ENCODE results near the gene MYL10. TPM values are rescaled to one million over a fixed set of nuclear protein-coding genes. Genes with fewer than 3 reads are reported as not detected.

MYL10 gene
- polyA plus RNA-seq, 2 donors: not detected

DNA sequence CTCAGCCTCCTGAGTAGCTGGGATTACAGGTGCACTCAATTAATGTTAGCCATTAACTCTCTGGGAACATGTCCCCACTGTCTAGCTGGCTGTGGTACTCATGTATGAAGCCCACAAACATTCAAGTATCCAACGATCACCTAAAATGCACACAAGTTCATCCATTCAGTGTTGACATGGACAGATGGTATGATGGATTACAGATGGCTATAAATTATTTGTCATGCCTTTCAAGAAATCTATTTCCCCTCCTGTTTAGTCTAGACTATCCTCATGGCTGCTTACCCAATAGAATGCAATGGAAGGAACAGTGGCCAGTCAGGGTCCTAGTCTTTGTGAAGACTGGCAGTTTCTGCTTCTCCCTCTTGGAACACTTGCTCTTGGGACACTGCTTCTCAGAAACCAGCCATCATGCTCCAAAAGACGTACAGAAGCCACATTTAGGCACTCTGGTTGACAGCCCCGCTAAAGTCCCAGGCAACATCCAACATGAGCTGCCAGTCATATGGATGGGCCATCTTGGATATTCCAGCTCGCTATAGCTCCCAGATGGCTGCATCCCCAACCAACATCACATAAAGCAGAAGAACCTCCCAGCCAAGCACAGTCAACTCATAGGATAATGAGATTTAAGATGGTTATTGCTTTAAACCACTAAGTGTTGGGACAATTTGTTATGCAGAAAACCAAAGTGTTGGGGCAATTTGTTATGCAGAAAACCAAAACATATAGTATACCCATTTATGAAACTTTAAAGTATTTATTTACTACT lies 33.1 kb downstream of the MYL10 start:
- H3K4me3 ChIP-seq (ENCODE audit: low read depth in 1 of 2, low read length in 2 of 2): no peak overlapping the region
- peaks cover 0 to 3% of the 10 kb centered on the region in 2 donors for H3K9me3 ChIP-seq (ENCODE audit: control insufficient read depth in 2 of 2, insufficient read depth in 1 of 2, low read depth in 1 of 2, low read length in 1 of 2)
- H3K27me3 ChIP-seq (ENCODE audit: control insufficient read depth in 1 of 2, insufficient read depth in 2 of 2, low read length in 2 of 2): no peaks in the 10 kb centered on the region
- no peaks in the 10 kb centered on the region for H3K4me1 ChIP-seq (ENCODE audit: control insufficient read depth in 2 of 2, insufficient read depth in 2 of 2, low read length in 1 of 2)
- H3K27ac ChIP-seq (ENCODE audit: low read depth in 2 of 2, low read length in 1 of 2): no peak overlapping the region
- no peaks in the 10 kb centered on the region for H3K36me3 ChIP-seq (ENCODE audit: control insufficient read depth in 2 of 2, insufficient read depth in 2 of 2, low read length in 1 of 2)
- 86 to 91% methylated on average over 4 of the region's 4 CpGs for WGBS, 2 donors

DNA sequence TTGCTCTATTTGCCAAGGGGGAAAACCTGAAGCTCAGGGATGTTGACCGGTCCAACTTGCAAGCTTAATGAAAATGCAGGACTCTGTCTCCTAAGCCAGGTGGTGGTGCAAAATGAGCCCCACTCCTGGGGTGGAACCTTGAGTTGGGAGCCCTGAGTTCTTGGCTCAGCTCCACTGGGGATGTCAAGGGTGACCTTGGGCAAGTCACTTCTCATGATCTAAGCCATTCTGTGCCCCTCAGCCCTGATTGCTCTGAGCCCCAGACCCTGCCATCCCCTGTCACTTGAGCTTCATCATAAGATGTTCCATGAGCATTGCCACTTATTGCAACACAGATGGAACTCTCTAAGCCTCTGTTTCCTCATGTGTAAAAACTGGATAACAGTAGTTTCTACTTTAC lies 33.9 kb downstream of the MYL10 start:
- Histone ChIP-seq H3K27me3 (ENCODE audit: control insufficient read depth in 1 of 2, insufficient read depth in 2 of 2, low read length in 2 of 2) (no peaks in the 10 kb centered on the region), H3K4me3 (ENCODE audit: low read depth in 1 of 2, low read length in 2 of 2) (no peak overlapping the region), H3K9me3 (ENCODE audit: control insufficient read depth in 2 of 2, insufficient read depth in 1 of 2, low read depth in 1 of 2, low read length in 1 of 2) (peaks cover 0 to 3% of the 10 kb centered on the region in 2 donors), H3K27ac (ENCODE audit: low read depth in 2 of 2, low read length in 1 of 2) (no peak overlapping the region), H3K4me1 (ENCODE audit: control insufficient read depth in 2 of 2, insufficient read depth in 2 of 2, low read length in 1 of 2) (peaks cover 0 to 4% of the 10 kb centered on the region in 2 donors), H3K36me3 (ENCODE audit: control insufficient read depth in 2 of 2, insufficient read depth in 2 of 2, low read length in 1 of 2) (no peaks in the 10 kb centered on the region)
- 95 to 100% methylated on average over 1 of the region's 1 CpG for WGBS, 2 donors

DNA sequence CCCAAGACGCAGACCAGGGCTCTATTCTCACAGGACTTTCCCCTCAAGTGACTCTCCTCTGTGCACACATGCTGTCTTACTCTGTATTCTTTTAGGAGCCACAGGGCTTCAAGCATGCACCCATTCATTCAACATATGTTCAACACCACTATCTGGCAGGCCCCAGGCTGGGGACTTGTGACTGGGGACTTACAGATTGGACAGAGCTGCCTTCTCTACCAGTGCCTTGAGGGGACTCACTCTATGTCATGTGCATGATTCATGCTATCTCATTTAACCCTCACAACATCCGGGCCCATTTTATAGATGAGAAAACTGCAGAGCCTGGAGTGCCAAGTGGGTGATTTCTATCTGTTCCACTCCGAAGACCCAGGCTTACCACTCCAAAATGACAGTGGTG lies 34.3 kb downstream of the MYL10 start:
- peaks cover 0 to 4% of the 10 kb centered on the region in 2 donors for H3K4me1 ChIP-seq (ENCODE audit: control insufficient read depth in 2 of 2, insufficient read depth in 2 of 2, low read length in 1 of 2)
- H3K27me3 ChIP-seq (ENCODE audit: control insufficient read depth in 1 of 2, insufficient read depth in 2 of 2, low read length in 2 of 2): no peaks in the 10 kb centered on the region
- no peak overlapping the region for H3K4me3 ChIP-seq (ENCODE audit: low read depth in 1 of 2, low read length in 2 of 2)
- H3K36me3 ChIP-seq (ENCODE audit: control insufficient read depth in 2 of 2, insufficient read depth in 2 of 2, low read length in 1 of 2): no peaks in the 10 kb centered on the region
- H3K27ac ChIP-seq (ENCODE audit: low read depth in 2 of 2, low read length in 1 of 2): no peak overlapping the region
- peaks cover 0 to 3% of the 10 kb centered on the region in 2 donors for H3K9me3 ChIP-seq (ENCODE audit: control insufficient read depth in 2 of 2, insufficient read depth in 1 of 2, low read depth in 1 of 2, low read length in 1 of 2)
- 86 to 89% methylated on average over 3 of the region's 3 CpGs for WGBS, 2 donors

DNA sequence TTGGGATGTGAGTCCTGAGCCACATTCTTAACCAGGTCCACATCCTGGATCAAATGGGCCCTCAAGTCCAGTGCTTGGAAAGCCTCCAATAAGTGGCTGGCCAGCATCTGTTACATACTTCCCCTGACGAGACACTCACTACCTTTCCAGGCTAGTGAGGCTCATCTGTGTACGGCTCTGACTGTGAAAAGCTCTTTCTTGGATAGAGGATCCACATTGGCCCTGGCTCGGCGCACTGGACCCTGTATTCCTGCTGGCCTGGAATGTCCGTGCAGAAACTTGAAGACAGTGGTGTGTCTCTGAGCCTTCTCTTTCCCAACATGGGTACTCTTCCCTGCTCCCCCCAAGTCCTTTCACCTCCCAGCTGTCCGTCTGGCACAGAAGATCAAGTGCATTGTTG lies 35.5 kb downstream of the MYL10 start:
- no peaks in the 10 kb centered on the region for H3K36me3 ChIP-seq (ENCODE audit: control insufficient read depth in 2 of 2, insufficient read depth in 2 of 2, low read length in 1 of 2)
- H3K9me3 ChIP-seq (ENCODE audit: control insufficient read depth in 2 of 2, insufficient read depth in 1 of 2, low read depth in 1 of 2, low read length in 1 of 2): peaks cover 0 to 3% of the 10 kb centered on the region in 2 donors
- peaks cover 0 to 4% of the 10 kb centered on the region in 2 donors for H3K4me1 ChIP-seq (ENCODE audit: control insufficient read depth in 2 of 2, insufficient read depth in 2 of 2, low read length in 1 of 2)
- H3K27ac ChIP-seq (ENCODE audit: low read depth in 2 of 2, low read length in 1 of 2): no peak overlapping the region
- no peak overlapping the region for H3K4me3 ChIP-seq (ENCODE audit: low read depth in 1 of 2, low read length in 2 of 2)
- 88 to 90% methylated on average over 6 of the region's 6 CpGs for WGBS, 2 donors
- H3K27me3 ChIP-seq (ENCODE audit: control insufficient read depth in 1 of 2, insufficient read depth in 2 of 2, low read length in 2 of 2): no peaks in the 10 kb centered on the region

DNA sequence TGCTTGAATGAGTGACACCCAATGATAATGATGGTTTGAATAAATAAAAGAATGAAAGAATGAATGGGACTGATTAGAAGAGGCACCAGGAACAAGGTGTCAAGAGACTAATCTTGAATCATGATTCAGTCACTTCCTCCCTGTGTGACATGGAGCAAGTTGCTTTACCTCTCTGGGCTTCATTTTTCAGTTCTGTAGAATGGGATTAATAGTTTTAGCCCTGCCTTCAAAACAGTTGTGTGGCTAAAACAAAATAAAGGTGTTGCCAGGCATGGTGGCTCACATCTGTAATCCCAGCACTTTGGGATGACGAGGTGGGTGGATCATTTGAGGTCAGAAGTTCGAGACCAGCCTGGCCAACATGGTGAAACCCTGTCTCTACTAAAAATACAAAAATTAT lies 37.6 kb downstream of the MYL10 start:
- Histone ChIP-seq H3K4me3 (ENCODE audit: low read depth in 1 of 2, low read length in 2 of 2) (no peak overlapping the region), H3K4me1 (ENCODE audit: control insufficient read depth in 2 of 2, insufficient read depth in 2 of 2, low read length in 1 of 2) (peaks cover 0 to 4% of the 10 kb centered on the region in 2 donors), H3K9me3 (ENCODE audit: control insufficient read depth in 2 of 2, insufficient read depth in 1 of 2, low read depth in 1 of 2, low read length in 1 of 2) (peaks cover 0 to 3% of the 10 kb centered on the region in 2 donors), H3K27ac (ENCODE audit: low read depth in 2 of 2, low read length in 1 of 2) (no peak overlapping the region), H3K36me3 (ENCODE audit: control insufficient read depth in 2 of 2, insufficient read depth in 2 of 2, low read length in 1 of 2) (no peaks in the 10 kb centered on the region), H3K27me3 (ENCODE audit: control insufficient read depth in 1 of 2, insufficient read depth in 2 of 2, low read length in 2 of 2) (no peaks in the 10 kb centered on the region)
- 58 to 78% methylated on average over 2 of the region's 2 CpGs for WGBS, 2 donors

DNA sequence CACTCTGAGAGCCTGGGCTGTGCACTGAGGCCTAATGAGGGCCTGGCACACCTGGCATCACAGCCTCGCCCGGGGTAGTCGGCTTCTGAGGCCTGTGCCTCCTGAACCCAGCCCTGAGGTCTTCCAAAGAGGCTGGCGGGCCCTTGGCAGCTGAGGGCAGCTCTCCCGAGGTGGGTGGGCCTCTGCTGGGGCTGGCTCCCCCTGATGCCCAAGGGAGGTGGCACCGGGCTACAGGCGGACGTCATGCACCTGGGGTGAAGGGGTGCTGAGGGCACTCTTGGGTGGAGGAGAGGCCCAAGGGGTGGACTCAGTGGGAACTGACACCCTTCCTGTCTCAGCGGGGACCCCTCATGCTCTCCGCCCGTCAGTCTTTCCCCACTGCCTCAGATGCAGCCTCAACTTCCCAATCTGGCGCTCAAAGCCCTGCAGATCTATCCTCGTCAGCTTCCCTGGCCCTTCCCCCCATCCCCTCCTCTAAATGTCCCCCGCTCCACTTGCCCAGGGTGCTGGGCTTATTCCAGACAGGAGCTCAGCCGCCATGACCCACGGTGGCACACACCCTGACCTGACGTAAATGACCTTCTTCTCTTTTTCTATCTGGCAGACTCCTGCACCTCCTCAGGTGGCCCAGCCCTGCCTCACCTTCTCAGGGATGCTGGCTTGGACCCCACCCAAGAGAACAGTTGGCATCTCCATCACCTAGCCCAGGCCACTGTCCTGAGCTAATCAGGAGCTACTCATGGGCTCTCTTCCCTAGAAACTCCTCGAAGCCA lies 38.2 kb downstream of the MYL10 start:
- Histone ChIP-seq H3K36me3 (ENCODE audit: control insufficient read depth in 2 of 2, insufficient read depth in 2 of 2, low read length in 1 of 2) (no peaks in the 10 kb centered on the region), H3K27me3 (ENCODE audit: control insufficient read depth in 1 of 2, insufficient read depth in 2 of 2, low read length in 2 of 2) (no peaks in the 10 kb centered on the region), H3K27ac (ENCODE audit: low read depth in 2 of 2, low read length in 1 of 2) (no peak overlapping the region), H3K4me1 (ENCODE audit: control insufficient read depth in 2 of 2, insufficient read depth in 2 of 2, low read length in 1 of 2) (peaks cover 0 to 4% of the 10 kb centered on the region in 2 donors), H3K4me3 (ENCODE audit: low read depth in 1 of 2, low read length in 2 of 2) (no peak overlapping the region), H3K9me3 (ENCODE audit: control insufficient read depth in 2 of 2, insufficient read depth in 1 of 2, low read depth in 1 of 2, low read length in 1 of 2) (no peaks in the 10 kb centered on the region)
- WGBS, 2 donors: 60 to 78% methylated on average over 18 of the region's 18 CpGs

DNA sequence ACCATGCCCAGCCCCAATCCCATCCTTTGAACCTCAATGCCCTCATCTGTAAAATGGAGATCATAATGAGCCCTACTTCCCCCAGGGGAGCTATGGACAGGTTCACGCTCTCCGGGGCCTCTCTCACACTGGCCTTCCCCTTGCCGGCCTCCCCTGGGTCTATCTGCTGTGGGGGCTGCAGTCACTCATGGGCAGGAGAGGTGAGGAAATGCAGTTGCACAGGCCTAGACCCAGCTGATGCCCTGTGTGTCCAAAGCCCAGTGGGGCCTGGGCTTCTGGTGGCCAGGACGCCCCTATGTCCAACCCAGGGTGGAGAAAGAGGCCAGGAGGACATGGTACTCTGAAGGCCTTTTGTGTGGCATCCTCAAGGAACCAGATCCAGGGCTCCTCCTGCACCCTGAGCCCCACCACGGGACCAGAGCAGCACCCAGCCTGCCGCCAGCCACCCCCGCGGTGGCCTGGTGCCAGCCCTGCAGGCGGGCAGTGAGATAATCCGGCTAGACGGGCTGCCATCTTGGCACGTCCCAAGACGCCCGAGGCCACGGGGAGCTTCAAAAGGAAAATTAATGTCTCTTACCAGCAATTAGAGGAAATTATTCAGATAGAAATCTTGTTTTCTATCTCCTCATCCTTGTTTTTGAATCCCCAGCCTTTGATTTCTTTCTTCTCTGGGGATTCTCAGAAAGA lies 39.0 kb downstream of the MYL10 start:
- Histone ChIP-seq H3K9me3 (ENCODE audit: control insufficient read depth in 2 of 2, insufficient read depth in 1 of 2, low read depth in 1 of 2, low read length in 1 of 2) (no peaks in the 10 kb centered on the region), H3K27ac (ENCODE audit: low read depth in 2 of 2, low read length in 1 of 2) (no peak overlapping the region), H3K4me3 (ENCODE audit: low read depth in 1 of 2, low read length in 2 of 2) (no peak overlapping the region), H3K27me3 (ENCODE audit: control insufficient read depth in 1 of 2, insufficient read depth in 2 of 2, low read length in 2 of 2) (no peaks in the 10 kb centered on the region), H3K4me1 (ENCODE audit: control insufficient read depth in 2 of 2, insufficient read depth in 2 of 2, low read length in 1 of 2) (peaks cover 0 to 4% of the 10 kb centered on the region in 2 donors), H3K36me3 (ENCODE audit: control insufficient read depth in 2 of 2, insufficient read depth in 2 of 2, low read length in 1 of 2) (no peaks in the 10 kb centered on the region)
- 48 to 57% methylated on average over 15 of the region's 15 CpGs for WGBS, 2 donors

DNA sequence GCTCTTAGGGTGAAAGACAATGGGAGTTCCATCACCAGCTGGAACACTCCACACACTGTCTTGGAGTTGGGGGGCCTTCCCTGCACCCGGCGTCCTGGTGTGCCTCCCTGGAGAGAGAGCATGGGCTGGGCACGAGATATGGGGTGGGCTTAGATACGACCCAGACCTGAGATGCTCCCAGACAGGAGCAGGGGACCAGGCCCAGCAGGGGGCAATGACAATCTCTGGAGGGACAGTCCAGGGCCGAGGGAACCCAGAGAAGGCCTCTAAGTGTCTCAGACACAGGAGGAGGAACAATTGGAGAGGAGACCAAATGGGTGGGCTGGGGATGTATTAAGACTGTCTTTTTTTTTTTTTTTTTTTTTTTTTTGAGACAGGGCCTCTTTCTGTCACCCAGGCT lies 40.0 kb downstream of the MYL10 start:
- H3K27ac ChIP-seq (ENCODE audit: low read depth in 2 of 2, low read length in 1 of 2): no peak overlapping the region
- no peak overlapping the region for H3K4me3 ChIP-seq (ENCODE audit: low read depth in 1 of 2, low read length in 2 of 2)
- WGBS, 2 donors: 83 to 84% methylated on average over 5 of the region's 5 CpGs
- no peaks in the 10 kb centered on the region for H3K9me3 ChIP-seq (ENCODE audit: control insufficient read depth in 2 of 2, insufficient read depth in 1 of 2, low read depth in 1 of 2, low read length in 1 of 2)
- no peaks in the 10 kb centered on the region for H3K27me3 ChIP-seq (ENCODE audit: control insufficient read depth in 1 of 2, insufficient read depth in 2 of 2, low read length in 2 of 2)
- peaks cover 0 to 4% of the 10 kb centered on the region in 2 donors for H3K4me1 ChIP-seq (ENCODE audit: control insufficient read depth in 2 of 2, insufficient read depth in 2 of 2, low read length in 1 of 2)
- H3K36me3 ChIP-seq (ENCODE audit: control insufficient read depth in 2 of 2, insufficient read depth in 2 of 2, low read length in 1 of 2): no peaks in the 10 kb centered on the region

DNA sequence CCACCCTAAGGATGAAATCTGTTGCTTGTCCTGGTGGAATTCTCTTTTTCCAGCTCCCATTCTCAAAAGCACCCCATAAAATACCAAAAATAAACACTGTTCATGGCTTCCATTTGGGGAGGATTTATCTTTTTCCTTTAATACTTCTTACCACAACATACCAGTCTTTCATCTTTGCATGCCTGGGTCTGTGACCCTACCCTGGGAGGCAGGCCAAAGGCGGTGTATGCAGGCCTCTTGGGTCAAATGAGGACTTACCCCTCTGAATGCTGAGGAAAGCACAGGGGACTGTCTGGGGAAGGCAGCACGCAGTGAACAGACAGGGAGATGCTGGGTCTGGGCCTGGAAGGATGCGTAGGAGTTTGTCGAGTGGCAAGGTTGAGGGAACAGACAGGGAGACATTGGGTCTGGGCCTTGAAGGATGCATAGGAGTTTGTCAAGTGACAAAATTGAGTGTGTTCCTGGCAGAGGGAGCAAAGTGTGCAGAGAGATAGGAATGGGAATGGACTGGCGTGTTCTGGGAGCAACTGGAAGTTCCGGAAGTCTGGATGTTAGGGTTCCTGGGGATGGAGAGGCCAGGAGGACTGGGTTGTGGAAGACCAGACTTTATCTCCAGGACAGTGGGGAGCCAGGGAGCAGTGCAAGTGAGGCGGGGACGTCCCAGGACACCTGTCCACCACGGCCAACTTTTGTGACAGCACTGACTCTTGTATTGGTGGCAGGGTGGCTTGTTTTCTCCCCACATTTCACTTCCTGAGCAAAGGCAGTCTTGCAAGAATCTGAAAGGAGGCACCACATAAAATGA lies 40.8 kb downstream of the MYL10 start:
- no peak overlapping the region for H3K27ac ChIP-seq (ENCODE audit: low read depth in 2 of 2, low read length in 1 of 2)
- WGBS, 2 donors: 84 to 87% methylated on average over 9 of the region's 9 CpGs

More for the DNA sequence above, 40.8 kb downstream of the MYL10 start:
- no peaks in the 10 kb centered on the region for H3K9me3 ChIP-seq (ENCODE audit: control insufficient read depth in 2 of 2, insufficient read depth in 1 of 2, low read depth in 1 of 2, low read length in 1 of 2)
- no peaks in the 10 kb centered on the region for H3K27me3 ChIP-seq (ENCODE audit: control insufficient read depth in 1 of 2, insufficient read depth in 2 of 2, low read length in 2 of 2)
- H3K36me3 ChIP-seq (ENCODE audit: control insufficient read depth in 2 of 2, insufficient read depth in 2 of 2, low read length in 1 of 2): no peaks in the 10 kb centered on the region
- H3K4me3 ChIP-seq (ENCODE audit: low read depth in 1 of 2, low read length in 2 of 2): no peak overlapping the region
- peaks cover 0 to 4% of the 10 kb centered on the region in 2 donors for H3K4me1 ChIP-seq (ENCODE audit: control insufficient read depth in 2 of 2, insufficient read depth in 2 of 2, low read length in 1 of 2)
